G401.6 (cell line): ENCODE results near the gene FAM20C.

ENCODE experiments used
- FAIRE-seq: peaks from 2 replicates; lab custom pipeline; 2012; peaks lifted over from hg19 to GRCh38; lab: Jason Lieb, UNC

The FAM20C gene

GRCh38 chr7:191981-192649 lies at the start of gene FAM20C:
Gene FAM20C (plus strand): TSS chr7:192571. CDS start chr7:193200, 629 bp downstream.
- FAIRE-seq: no peak

- no peak for FAIRE-seq
These were observed 49.1 kb upstream of the FAM20C start for GRCh38 chr7:143145-143751.

- FAIRE-seq: no peak
These were observed 48.4 kb upstream of the FAM20C start for GRCh38 chr7:143811-144453.

GRCh38 chr7:144454-144826 lies 47.9 kb upstream of the FAM20C start:
- FAIRE-seq: no peak

GRCh38 chr7:145863-146262 lies 46.5 kb upstream of the FAM20C start:
- FAIRE-seq: no peak

- FAIRE-seq: peak; percentile 95
These were observed 43.8 kb upstream of the FAM20C start for GRCh38 chr7:148543-148931.

- FAIRE-seq: peak; percentile 92
These were observed 43.2 kb upstream of the FAM20C start for GRCh38 chr7:148932-149790.

- FAIRE-seq: no peak
These were observed 42.4 kb upstream of the FAM20C start for GRCh38 chr7:149791-150636.

- no peak for FAIRE-seq
These were observed 41.6 kb upstream of the FAM20C start for GRCh38 chr7:150811-151221.

- FAIRE-seq: no peak
These were observed 40.9 kb upstream of the FAM20C start for GRCh38 chr7:151346-152050.

GRCh38 chr7:152702-153391 lies 39.5 kb upstream of the FAM20C start:
- no peak for FAIRE-seq

- FAIRE-seq: no peak
These were observed 38.8 kb upstream of the FAM20C start for GRCh38 chr7:153604-154003.

- FAIRE-seq: no peak
These were observed 38.1 kb upstream of the FAM20C start for GRCh38 chr7:154096-154799.

GRCh38 chr7:155469-155900 lies 36.9 kb upstream of the FAM20C start:
- no peak for FAIRE-seq

- no peak for FAIRE-seq
These were observed 36.0 kb upstream of the FAM20C start for GRCh38 chr7:156111-157007.

- FAIRE-seq: no peak
These were observed 35.4 kb upstream of the FAM20C start for GRCh38 chr7:157008-157310.

- no peak for FAIRE-seq
These were observed 34.4 kb upstream of the FAM20C start for GRCh38 chr7:157771-158625.

- FAIRE-seq: no peak
These were observed 33.6 kb upstream of the FAM20C start for GRCh38 chr7:158771-159170.
